Dedifferentiated amniotic fluid mesenchymal stem cell (primary cell): Measurements from ENCODE around the gene TSC22D1.
A peak's percentile ranks its signal among the peaks of the same experiment; 100 is the strongest.
"Not testable (repeated sequence)": the region's sequence is repeated elsewhere in the genome, so short reads cannot be mapped to it uniquely, and the experiment has no call there.

Source experiments
- DNase-seq: peaks from one replicate; pipeline ENCODE4 v3.0.0-alpha.2; 2016; ENCODE audit errors: extremely low spot score

The TSC22D1 gene

DNA sequence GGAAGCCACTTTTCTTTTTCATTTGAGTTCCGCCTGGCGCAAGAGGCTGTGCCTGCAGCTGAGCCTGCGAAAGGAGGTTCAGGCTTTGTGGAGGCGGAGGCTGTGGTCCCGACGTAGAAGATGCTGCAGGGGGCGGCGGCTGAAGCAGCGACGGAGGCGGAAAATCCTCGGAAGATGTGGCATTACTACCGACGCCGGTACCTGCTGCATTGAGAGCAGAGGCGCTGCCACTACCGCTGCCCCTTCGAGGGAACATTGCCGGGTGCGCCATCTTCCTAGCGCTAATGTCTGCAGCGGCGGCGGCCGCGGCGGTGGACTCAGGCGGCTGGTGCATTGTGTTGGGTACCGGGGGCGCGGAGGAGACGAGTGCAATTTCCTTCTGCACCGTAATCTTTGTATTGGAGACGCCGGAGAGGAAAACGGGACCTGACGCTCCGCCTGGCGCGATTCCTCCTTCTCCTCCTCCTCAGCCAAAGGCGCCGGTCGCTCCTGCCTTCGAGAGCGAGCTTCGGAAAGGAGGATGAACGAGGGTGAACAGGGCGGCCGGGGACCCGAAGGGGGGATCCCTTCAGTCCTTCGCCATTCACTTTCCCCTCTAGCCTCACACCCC, at the start of gene TSC22D1:
TSS of gene TSC22D1 (minus strand) at position 590 of the 610 bp plus-strand sequence. CDS start at position 334, 256 bp downstream.
- peak; percentile 32 for DNase-seq

DNA sequence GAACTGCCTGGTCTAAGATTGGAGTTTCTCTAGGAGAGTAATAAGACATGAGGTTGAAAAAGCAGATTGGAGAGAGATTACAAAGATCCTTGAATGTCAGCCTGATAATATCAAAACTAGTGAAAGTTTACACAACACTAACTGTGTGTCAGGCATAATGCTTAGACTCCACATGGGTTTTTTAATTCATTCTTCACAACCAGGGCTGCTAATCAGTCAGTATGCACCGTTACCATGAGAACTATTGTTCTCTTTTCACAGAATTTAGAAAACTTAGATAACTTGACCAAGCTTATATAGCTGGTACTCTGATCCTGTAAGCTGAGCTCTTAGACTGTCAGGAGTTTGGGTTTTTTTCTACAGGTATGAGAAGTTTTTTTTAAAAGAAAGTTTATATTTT, 46.6 kb upstream of the TSC22D1 start:
- no peak for DNase-seq

DNA sequence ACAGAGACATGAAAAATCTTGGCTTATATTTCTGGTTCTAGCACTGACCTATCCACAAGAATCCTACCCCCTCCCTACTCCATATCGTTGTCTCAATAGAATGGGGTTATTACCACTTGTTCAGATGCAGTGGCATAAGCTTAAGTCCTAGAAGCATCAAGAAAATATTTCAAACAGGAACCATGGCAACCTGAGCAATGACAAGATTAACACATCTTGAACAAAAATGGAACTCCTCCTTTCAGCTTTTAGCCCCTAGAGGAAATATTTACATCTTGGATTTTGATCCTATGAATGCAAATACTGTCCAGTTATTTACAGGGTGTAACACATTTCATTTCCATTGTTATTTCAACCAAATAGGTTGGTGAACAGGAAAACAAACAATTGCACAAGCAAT, 46.1 kb upstream of the TSC22D1 start:
- DNase-seq = no peak

DNA sequence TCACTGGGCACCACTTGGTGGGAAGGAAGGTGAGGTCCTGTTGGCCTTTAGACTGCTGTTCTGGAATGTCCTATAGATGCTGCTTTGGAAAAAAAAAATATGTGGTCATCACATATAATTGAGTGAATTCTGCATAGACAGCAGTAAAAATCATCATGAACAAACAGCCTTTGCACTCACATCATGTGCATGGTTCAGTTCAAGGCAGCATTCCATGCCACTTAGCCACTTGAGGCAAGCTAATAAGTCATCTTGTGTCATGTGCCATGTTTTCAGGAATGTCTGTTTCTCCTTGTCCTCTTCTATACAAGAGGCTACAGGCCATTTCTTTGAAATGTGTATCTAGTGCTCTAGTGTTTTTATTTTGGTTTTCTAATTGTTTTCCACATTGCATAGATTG, 43.9 kb upstream of the TSC22D1 start:
- DNase-seq = no peak

DNA sequence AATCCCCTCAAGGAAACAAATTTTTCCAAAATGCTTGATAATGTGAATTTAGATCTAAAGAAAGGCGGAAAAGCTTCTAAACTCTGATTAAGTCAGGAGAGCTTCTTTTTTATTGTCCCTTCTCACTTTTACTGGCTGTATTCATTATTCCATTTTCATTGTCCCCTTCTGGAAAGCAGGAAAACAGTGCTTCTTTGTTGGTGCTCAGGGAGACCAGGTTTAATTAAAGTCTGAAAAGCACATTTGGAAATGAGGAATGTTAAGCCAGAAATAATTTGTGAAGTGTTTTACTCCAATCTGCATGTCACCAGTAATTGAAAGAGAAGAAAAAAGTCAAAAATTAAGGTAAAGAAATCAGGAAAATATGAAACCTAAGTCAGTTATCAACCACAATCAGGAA, 43.5 kb upstream of the TSC22D1 start:
- no peak for DNase-seq

DNA sequence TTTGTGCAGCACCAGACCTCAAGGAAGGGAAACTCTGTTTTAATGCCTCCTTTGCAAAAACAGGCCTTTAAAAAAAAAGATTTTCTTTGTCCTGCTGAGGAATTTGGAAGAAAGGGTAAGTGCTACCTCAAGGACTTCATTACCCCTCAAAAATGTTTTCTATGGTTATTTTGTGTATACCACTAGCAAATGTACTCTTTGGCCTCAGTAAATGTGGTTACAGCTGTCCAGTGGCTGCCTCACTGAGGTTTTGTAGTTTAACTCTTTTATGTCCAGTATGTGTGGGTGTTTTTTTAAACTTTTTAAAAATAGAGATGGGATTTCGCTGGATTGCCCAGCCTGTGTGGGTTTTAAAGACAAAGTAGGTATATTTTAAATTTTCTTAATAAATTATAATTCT, 42.2 kb upstream of the TSC22D1 start:
- DNase-seq = no peak

DNA sequence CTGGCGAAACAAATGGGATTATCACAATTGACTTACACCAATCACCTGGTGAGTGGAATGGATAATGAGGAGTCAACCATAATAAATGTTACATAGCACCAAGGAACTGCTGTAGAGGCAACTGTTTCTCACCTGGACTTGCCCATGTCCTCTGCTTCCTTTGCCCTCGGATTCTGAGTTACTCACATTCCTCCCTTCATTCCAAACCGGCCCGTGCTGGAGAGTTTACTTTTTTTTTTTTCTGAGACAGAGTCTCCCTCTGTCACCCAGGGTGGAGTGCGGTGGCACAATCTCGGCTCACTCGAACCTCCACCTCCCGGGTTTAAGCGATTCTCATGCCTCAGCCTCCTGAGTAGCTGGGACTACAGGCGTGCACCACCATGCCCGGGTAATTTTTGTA, 41.5 kb upstream of the TSC22D1 start:
- no peak for DNase-seq

DNA sequence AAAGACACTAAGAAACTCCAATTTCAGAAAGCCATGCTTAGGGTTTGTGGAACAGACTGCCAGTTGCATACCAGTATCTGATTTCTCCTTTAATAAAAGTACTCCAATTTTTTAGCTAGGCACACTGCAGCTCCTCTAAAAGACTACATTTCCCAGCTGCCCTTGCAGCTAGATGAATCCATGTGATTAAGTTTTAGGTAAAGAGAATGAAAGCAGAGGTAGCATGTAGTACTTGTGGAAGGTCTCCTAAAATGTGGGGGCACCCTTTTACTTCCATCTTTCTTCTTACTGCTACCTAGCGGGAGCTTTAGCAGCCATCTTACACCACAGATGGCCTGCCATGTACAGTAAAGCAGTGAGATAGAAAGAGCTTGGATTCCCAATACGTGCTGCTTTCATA, 33.0 kb upstream of the TSC22D1 start:
- DNase-seq = no peak

DNA sequence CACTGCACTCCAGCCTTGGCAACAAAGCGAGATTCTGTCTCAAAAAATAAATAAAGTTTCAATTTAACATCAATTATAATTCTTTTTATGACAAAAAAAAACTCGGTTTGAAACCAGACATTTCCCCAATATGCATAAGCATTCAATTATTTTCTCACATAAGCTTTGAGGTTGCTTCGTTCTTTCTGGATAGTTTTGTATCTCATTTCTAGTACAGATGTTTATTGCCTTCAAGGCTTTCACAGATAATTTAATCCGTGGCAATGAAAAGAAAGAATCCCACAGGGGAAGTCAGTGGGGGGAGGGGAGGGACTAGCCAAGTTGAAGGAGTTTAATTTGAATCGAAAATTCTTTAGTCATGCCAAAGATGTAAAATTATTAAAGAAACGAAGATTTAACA, 29.6 kb upstream of the TSC22D1 start:
- DNase-seq = no peak

DNA sequence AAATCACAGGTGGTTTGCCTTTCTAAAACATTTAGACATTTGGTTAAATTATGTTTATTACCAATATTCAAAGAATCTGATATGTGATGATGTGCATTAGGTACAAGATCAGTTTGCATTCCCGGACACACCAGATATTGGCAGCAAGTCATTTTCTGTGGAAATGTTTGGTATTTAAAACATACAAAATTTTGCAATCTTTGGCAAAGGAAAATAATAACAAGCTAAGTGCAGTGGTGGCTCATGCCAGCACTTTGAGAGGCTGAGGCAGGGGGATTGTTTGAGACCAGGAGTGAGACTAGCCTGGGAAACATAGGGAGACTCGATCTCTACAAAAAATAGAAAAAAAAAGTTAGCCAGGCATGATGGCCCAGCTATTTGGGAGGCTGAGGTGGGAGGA, 29.1 kb upstream of the TSC22D1 start:
- DNase-seq = peak; percentile 19

DNA sequence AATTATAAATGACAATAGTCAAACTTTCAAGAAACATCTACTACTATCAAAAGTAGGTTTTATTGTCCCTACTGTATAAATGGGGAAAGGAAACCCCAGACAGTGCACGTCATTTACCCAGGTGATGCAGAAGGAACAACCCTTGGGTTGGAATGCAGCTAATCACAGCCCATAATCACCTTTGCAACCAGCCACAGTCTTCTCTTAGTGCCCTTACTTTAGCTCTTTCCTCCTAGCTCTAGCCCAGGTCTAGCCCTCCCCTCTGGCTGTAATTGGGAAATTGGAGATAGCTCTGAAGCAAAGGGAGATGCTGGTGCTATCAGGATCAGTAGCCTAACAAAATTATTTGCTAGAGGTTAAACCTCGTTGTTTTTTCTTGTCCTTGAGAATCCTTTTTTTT, 25.5 kb upstream of the TSC22D1 start:
- no peak for DNase-seq

DNA sequence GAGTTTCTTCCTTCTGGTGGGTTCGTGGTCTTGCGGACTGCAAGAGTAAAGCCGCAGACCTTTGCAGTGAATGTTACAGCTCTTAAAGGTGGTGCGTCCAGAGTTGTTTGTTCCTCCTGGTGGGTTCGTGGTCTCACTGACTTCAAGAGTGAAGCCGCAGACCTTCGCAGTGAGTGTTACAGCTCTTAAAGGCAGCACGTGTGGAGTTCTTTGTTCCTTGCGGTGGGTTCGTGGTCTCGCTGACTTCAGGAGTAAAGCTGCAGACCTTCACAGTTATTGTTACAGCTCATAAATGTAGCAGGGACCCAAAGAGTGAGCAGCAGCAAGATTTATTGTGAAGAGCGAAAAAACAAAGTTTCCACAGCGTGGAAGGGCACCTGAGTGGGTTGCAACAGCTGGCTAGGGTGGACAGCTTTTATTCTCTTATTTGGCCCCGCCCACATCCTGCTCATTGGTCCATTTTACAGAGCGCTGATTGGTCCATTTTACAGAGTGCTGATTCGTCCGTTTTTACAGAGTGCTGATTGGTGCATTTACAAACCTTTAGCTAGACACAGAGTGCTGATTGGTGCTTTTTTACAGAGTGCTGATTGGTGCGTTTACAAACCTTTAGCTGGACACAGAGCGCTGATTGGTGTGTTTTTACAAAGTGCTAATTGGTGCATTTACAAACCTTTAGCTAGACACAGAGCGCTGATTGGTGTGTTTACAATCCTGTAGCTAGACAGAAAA, 17.9 kb upstream of the TSC22D1 start:
- DNase-seq = not testable (repeated sequence)

DNA sequence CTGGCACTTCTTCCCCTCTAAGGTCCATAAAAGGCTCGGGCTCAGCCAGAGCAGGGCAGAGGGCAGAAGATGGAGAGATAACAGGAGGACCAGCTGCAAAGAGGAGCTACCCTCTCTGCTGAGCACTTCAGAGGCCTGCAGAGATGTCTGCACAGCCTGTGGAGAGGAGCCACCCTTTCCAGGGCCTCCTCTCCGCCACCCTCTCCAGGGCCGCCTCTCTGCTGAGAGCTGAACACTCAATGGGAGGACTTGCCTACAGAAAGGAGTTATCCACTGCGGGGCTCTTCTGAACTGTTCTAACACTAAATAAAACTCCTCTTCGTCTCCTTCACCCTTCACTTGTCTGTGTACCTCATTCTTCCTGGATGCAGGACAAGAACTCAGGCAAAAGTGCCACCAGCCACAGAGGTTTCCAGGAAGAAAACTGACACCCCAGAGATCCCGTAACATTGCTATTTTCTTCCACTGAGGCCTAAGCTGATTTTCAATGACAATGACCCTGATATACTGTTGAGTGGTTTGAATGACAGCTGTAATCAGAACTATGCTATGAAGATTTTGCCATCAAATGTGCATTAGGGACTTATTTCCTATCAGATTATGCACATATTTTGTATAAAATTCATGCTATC, 16.2 kb upstream of the TSC22D1 start:
- no peak for DNase-seq

DNA sequence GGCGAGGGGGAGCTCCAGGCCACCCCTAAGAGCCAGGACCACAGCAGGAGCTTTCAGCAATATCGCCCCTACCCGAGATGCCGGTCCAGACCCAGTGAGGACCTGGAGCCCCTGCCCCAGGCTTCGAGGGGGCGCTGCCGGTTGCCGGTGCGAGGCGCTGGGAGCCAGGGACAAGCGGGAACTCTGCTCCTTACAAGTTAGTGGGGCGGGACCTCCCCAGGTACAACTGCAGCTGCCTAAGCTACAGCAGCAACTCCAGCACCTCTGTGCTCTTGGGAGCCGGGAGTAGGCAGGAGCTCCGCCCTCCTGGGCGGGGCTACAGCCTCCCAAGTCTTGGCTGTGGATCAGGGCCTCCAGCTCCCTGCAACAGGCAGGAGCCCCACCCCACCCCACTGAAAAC, 15.2 kb upstream of the TSC22D1 start:
- no peak for DNase-seq

DNA sequence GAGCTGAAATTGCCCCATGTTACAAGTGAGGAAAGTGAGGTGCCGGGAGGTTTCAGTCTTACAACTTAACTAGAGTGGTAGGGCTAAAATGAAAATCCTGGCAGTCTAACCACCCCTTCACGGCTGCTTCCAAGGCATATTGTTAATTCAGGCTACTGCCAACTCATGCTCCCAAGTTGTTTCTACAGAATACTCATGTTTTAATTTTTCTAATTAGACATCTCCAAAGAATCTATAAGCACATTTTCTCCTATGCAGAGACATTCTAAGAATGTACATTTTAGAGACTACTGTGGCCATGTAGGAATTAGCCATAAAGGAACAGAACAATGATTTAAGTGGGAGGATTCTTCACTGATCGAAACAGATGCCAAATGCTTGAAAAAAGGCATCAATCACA, 7.0 kb upstream of the TSC22D1 start:
- DNase-seq = peak; percentile 14

DNA sequence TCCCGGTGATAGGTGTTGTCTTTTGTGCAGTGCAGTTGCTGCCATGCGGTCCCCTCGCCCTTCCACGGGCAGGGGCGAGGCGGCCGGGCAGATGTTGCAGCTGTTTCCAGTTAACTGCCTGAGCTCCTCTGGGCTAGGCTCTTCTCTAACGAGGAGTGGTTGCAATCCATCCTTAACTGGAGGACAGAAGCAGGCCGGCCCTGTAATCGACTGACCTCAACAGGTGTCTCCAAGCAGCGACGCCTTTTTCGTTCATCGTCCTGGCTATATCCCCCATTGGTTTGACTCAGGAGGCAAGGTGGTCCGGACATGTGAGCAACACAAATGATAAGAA, 1.9 kb upstream of the TSC22D1 start:
- peak; percentile 49 for DNase-seq

DNA sequence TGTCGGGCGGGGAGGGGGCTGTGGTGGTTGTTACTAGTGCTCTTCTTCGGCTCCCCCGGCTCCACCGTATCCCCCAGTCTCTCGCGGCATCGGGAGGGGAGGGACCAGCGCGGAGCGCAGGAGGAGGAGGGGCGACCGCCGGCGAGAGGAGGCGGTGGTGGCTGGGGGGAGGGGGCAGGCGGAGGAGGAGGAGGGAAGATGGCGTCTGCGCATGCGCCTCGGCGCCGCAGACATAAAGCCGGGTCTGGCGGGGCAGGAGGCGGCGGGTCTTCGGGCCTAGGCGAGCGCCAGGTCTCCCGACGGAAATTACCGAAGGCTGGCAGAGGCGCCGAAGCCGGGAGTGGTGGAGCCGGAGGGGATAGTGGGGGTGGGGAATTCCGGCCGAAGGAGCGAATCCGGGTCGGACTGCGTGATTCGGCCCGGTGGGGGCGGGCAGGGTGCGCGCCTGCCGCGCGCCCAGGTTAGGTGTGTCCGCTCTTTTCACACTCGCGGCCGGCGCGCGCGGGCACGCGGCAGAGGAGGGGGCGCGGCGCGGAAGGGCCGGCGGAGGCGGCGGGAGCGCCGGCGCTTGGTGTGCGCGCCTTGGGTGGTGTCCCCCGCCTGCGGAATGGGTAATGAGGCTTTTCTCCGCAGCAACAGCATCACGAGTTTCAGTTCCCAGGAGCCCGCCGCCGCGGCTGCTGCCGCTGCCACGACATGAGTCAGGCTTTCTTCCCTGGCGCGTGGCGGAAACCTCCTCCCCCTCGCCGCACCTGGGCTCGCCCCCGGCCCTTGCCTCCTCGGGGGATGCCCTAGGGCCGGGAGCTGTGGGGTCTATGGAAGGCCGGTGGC, 1.3 kb upstream of the TSC22D1 start:
- peak; percentile 95 for DNase-seq

DNA sequence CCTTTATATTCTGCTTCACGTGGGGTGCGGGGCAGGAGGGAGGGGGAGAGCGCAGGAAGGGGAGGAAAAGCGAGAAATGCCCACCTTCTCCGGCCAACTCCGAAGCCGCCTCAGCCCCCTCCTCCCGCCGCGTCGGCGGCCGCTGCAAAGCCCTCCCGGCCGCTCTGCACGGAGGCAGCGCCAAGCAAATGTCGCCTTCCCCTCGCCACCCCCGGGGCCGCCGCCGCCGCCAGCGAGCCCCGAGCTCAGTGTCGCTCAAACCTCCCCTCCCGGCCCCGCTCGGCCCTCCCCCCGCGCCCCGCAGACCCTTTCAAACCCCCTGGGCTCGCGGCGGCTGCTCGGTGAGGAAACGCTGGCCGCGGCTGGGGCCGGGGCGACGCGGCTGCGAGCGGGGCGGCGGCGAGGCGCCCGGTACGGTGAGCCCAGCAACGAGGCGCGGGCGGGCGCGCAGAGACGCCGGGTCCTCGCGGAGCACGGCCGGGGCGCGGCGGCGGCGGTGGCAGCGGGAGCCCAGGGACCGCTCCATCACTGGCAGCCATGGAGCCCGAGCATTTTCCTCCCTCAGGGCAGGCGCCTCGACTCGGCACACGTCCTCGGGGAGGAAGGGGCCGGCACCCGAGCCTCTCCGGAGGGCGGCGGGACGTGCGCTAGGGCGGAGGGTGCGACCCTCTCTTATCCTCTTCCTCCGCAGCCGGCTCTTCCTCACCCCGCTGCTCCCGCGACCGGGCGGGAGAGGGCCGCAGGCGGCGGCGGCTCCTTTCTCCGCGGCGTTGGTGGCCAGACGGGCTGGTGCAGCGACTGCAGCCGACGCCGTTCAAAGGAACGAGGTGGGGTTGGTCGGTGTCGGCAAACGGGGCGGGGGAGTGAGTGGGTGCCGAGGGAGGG, 463 bp upstream of the TSC22D1 start:
- DNase-seq = no peak

DNA sequence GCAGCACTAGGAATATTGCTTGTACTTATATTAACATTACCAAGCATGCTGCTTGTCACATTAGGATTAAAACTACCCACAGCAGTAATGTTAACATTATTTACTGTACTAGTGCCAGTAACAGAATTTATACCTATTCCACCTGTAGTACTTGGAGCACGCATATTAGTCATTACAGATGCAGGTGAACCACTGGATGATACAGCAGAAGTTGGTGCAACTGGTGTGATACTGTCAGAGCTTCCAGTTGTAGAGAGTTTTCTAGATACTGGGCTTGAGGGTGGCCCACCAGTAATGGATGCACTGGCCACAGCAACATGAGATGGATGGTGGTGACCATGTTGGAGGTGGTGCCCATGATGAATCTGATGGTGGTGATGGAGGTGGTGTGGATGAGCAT, 1.1 kb downstream of the TSC22D1 start:
- DNase-seq = no peak

DNA sequence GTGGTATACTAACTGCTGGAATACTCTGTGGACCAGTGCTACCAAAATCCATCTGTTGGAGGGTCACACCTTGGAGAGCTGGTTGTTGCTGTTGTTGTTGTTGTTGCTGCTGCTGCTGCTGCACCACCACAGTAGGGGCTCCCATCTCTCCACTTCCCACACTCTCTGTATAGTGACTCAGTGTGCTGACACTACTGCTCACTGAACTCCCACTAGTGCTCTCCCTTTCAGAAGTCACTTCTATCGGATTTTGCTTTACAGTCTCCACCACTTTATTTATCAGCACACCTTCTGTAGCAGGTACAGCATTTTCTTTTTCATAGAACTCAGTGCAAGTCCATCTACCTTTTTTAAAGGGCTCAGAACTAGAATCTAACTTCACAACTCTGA, 1.7 kb downstream of the TSC22D1 start:
- no peak for DNase-seq

DNA sequence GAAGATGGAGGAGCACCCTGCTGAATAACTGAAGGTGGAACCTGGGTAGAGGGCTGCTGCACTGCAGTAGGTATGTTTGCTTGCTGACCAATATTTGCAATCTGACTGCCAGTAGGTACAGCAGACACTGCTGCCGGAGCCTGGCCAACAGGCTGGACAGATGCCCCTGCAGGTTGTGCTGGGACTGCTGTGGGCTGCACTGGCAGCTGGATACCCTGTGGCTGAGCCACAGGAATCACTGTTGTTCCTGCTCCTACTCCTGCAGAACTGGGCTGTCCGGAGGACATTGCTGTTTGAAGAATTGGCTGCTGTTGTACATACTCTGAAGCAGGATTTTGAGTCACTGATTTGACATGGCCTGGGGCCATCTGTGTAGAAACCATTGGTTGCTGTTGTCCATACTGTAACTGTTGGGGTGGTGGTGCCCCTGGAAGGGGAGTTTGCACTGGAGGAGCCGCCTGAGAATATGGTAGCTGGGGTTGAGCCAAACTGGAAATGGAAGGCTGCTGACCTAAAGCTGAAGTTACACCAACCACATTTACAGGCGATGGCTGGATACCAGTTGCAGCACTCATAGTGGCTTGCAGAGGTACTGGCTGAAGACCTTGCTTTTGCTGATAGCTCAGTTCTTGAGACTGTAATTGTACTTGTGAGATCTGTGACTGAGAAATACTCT, 2.2 kb downstream of the TSC22D1 start:
- no peak for DNase-seq
